Activated CD8-positive, alpha-beta memory T cell treated with anti-CD3 and anti-CD28 coated beads for 48 hours (primary cell): Measurements from ENCODE around the gene OR2T27.
"Not testable (repeated sequence)": the region's sequence is repeated elsewhere in the genome, so short reads cannot be mapped to it uniquely, and the experiment has no call there.

Source experiments
- DNase-seq, 3 experiments: peaks; one replicate each; pipeline ENCODE4 v3.0.0-alpha.2; 2020; ENCODE audit warnings: low read depth in 2 of 3, low spot score in 2 of 3

The OR2T27 gene, protein sequence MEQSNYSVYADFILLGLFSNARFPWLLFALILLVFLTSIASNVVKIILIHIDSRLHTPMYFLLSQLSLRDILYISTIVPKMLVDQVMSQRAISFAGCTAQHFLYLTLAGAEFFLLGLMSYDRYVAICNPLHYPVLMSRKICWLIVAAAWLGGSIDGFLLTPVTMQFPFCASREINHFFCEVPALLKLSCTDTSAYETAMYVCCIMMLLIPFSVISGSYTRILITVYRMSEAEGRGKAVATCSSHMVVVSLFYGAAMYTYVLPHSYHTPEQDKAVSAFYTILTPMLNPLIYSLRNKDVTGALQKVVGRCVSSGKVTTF

GRCh38 chr1:248655354-248655753 lies at the start of gene OR2T27:
TSS of gene OR2T27 (minus strand) at chr1:248655528. CDS start at chr1:248650884, 4,644 bp downstream.
- not testable (repeated sequence) for DNase-seq

- no peak for DNase-seq
These were observed 49.3 kb upstream of the OR2T27 start for GRCh38 chr1:248704606-248705005.

DNA sequence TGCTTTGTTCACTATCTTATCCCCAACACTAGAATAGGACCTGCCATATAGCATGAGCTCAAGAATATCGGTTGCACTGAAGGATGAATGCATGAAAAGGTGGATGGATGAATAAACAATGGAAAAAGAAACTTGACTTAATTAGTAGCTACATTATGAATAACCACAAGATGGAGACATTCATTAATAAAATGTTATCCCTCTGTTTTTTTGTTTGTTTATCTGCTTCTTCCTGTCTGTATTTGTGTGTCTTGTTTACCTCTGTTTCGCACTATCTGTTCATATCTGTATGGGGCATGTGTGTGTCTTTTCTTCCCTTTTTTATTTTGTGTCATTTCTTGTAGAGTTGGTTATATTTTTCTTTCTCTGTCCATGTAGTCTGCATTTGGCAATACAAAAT lies 48.3 kb upstream of the OR2T27 start:
- DNase-seq, result no peak

GRCh38 chr1:248702714-248703113 lies 47.4 kb upstream of the OR2T27 start, which contains the start of gene OR14I1:
TSS of gene OR14I1 (minus strand) at chr1:248702766.
- no peak for DNase-seq

DNA sequence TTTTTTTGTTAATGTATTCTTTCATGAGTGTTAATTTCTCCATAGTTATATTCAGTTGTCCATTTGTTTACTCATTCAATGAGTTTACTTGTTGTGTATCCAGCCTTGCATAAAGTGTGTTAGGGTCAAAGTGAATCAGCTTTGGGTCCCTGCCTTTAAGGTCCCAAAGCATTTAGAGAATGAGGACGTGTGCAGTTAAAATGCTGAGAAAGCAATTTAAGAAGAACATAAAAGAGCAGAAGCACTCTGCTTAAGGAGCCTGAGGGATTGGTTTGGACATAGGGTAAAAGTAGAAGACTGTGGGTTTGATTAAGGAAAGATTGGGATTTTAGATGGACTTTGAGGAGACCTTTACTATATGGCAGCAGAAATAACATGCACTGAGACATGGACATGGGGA lies 43.8 kb upstream of the OR2T27 start:
- no peak for DNase-seq

GRCh38 chr1:248697907-248698306 lies 42.6 kb upstream of the OR2T27 start:
- DNase-seq, result no peak

DNA sequence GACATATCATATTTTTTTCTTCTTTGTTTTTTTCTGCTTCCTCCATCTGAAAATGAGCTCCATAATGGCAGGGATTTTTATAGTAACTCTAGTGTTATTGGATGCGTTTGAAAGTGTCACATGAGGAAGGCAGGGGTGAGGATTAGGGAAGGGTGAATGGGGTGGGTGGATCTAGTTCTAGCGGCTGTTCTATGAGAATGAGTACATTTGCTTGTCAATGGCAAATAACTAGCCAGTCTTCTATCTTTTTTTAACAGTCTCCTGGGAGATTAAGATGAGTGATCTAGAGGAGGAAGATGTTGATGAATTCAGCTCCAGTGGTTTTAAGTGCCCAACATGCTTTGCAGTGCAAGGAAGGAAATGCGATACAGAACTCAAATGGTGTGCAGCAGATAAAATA lies 41.4 kb upstream of the OR2T27 start:
- DNase-seq, result no peak

GRCh38 chr1:248696261-248696660 lies 40.9 kb upstream of the OR2T27 start:
- no peak for DNase-seq

GRCh38 chr1:248695451-248696132 lies 40.3 kb upstream of the OR2T27 start:
- DNase-seq, result no peak

DNA sequence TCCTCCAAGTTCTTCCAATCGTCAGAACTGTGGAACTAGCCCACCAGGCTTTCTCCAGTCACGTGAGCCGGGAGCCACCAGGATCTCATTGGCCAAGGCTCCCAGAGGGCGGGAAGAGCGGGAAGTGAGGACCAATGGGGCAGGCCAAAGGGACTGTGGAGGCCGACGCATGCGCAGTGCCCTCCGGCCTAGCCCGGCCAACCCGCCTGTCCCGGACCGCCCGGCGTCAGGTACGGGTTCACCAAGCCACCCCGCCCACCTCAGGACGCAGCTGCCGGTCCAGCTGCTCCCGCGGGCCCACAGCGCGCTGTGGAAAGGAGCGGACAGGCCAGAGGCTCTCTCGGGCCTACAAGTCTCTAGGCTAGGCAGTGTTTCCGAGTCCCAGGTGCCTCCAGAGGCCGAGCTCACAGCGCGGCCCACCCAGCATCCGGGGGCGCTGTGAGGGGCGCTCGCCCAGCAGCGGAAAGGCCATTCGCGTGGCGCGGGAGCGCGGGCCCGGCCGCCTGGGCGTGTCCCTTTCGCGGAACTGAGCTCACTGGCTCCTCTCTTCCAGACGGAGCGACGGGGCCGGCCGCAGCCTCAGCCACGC lies 36.3 kb upstream of the OR2T27 start:
- DNase-seq, result no peak

DNA sequence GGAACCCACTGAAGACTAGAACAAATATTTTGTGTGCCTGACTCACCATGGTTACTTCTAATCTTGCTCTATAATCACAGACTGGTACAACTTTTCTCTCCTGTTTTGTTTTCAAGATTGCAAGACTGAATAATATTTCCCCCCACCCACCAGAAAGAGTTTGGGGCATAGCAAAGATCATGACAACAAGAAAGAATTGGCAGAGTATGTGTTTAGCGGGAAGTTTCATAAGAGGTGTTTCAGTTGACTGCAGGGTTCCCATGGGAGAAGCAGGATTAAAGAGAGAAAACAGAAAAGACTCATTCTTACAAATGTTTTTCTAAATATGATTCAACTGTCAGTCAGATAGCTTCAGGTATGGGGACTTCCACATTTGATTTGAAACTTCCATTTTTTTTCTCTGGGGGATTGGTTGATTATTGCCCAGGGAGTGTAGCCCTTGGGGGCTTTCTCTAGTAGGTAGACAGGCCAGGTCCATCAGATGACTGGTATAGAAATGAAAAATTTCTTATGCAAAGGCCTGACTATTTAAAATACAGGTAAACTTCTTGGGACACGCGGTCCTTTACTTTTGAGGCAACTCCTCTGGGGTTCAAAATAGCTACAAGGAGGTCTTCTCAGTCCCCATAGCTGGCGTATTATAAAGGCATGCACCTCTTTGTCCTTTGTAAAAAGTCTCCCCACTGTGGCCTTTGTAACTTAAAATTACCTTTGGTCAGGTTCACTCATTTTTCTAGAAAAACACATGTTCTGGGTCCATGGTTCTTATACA lies 33.4 kb upstream of the OR2T27 start:
- no peak for DNase-seq

- no peak for DNase-seq
These were observed 31.5 kb upstream of the OR2T27 start for GRCh38 chr1:248686815-248687214.

DNA sequence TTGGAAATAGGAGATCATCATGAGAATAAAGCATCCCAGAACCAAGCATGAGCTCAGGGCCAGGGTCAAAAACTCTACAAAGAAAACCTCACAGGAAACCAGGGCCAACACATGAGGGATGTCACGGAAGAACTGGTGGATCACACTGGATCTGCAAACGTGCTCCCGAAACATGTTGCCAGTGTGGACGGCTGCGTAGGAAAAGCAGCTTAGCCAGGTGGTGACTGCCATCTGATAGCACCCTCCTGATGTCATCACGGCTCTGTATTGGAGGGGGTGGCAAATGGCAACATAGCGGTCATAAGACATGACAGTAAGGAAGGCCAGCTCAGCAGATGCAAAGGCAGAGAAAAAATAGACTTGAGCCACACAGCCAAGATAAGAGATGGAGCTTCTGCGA lies 26.3 kb upstream of the OR2T27 start:
- no peak for DNase-seq

- no peak for DNase-seq
These were observed 14.7 kb upstream of the OR2T27 start for GRCh38 chr1:248670003-248670402.

GRCh38 chr1:248663453-248664328 lies 8.4 kb upstream of the OR2T27 start:
- not testable (repeated sequence) for DNase-seq

GRCh38 chr1:248656797-248657196 lies 1.5 kb upstream of the OR2T27 start:
- not testable (repeated sequence) for DNase-seq

DNA sequence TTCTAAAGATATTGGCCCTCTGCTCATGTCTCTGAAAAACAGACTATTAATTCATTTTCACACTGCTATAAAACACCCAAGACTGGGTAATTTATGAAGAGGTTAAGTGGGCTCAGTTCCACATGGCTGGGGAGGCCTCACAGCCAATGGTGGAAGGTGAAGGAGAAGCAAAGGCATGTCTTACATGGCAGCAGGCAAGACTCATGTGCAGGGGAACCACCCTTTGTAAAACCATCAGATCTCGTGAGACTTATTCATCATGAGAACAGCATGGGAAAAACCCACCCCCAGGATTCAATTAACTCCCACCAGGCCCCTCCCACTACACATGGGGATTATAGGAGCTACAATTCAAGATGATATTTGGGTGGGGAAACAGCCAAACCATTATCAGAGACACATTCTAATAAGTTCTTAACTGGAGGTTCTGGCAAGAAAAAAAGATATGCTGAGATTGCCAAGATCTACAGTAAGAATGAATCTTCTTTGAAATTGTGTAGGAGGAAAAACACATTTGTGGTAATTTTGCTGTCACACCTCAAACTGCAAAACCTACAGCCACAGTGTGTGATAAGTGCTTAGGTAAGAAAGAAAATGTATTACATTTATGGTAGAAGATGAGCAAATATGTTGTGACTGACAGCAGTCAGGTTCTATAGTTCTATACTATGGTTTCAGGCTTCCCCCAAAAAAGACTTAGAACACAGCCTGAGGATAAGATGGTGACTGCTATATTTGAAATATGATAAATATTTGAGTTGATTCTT lies 6.4 kb downstream of the OR2T27 start:
- DNase-seq, result not testable (repeated sequence)

DNA sequence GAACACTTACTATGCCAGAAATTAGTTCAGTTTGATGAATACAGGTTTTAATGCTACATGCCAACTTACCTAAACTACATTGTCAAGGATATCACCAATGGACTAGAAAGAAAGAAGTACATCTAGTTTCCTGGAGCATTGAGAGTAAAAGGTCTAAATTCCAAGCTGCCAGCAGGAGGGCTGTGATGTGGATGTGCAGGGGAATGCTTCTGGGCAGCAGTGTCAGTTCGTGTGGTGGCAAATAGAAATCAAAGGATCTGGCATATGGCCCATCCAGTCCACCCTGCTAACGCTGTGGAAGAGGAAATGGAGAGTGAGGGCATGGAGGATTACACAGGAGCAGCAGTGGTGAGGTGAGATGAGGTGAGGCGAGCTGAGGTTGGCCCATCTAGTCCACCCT lies 10.2 kb downstream of the OR2T27 start, which contains the start of gene OR2T35:
Gene OR2T35 (minus strand): TSS at position 101 of the 400 bp plus-strand sequence. CDS start 6,020 bp downstream, outside the sequence.
- not testable (repeated sequence) for DNase-seq

- DNase-seq, result not testable (repeated sequence)
These were observed 12.2 kb downstream of the OR2T27 start for GRCh38 chr1:248642971-248643651.
